ENCODE data around the gene RTRAF.

- TF ChIP-seq, protein P1, sequence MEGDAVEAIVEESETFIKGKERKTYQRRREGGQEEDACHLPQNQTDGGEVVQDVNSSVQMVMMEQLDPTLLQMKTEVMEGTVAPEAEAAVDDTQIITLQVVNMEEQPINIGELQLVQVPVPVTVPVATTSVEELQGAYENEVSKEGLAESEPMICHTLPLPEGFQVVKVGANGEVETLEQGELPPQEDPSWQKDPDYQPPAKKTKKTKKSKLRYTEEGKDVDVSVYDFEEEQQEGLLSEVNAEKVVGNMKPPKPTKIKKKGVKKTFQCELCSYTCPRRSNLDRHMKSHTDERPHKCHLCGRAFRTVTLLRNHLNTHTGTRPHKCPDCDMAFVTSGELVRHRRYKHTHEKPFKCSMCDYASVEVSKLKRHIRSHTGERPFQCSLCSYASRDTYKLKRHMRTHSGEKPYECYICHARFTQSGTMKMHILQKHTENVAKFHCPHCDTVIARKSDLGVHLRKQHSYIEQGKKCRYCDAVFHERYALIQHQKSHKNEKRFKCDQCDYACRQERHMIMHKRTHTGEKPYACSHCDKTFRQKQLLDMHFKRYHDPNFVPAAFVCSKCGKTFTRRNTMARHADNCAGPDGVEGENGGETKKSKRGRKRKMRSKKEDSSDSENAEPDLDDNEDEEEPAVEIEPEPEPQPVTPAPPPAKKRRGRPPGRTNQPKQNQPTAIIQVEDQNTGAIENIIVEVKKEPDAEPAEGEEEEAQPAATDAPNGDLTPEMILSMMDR (IDR thresholded peaks at IDR 0.05), result no peak
- no peak for TF ChIP-seq POLR2A (IDR thresholded peaks at IDR 0.05)
Measured at GRCh38 chr14:52039124-52039815, 49.9 kb downstream of the RTRAF start.

Data from tibial nerve (tissue), 3 donors.